Stimulated activated CD4-positive, alpha-beta T cell treated with anti-CD3 and anti-CD28 coated beads, Interleukin-12 subunit alpha, Interleukin-12 subunit beta, amount 100 ng/mL, for 48 hours (primary cell): Measurements from ENCODE around the gene RNF145.
"Not testable (repeated sequence)": the region's sequence is repeated elsewhere in the genome, so short reads cannot be mapped to it uniquely, and the experiment has no call there.

Experiments used
- DNase-seq, 3 donors: peaks; one replicate each; pipeline ENCODE4 v3.0.0-alpha.2; 2020; ENCODE audit warnings: low read depth in 2 of 3, low spot score in 1 of 3

RNF145 gene

GRCh38 chr5:159121061-159121460 lies 88.3 kb downstream of the RNF145 start:
- DNase-seq = no peak

- DNase-seq = no peak
These were observed 88.9 kb downstream of the RNF145 start for GRCh38 chr5:159120446-159120845.

GRCh38 chr5:159119842-159120241 lies 89.5 kb downstream of the RNF145 start:
- DNase-seq = not testable (repeated sequence)

GRCh38 chr5:159118958-159119659 lies 90.2 kb downstream of the RNF145 start:
- DNase-seq = not testable (repeated sequence)

- no peak for DNase-seq
These were observed 95.9 kb downstream of the RNF145 start for GRCh38 chr5:159113405-159113804.

GRCh38 chr5:159112436-159112835 lies 96.9 kb downstream of the RNF145 start:
- DNase-seq = no peak
